K562 (cell line): ENCODE data around the gene CCDC9. TPM values are rescaled to one million over a fixed set of nuclear protein-coding genes. Genes with fewer than 3 reads are reported as not detected.
A peak's percentile ranks its signal among the peaks of the same experiment; 100 is the strongest.

Experiments
- ARID2 ChIP-seq: fragments of 450-650 bp; IDR thresholded peaks from 2 replicates; pipeline ENCODE4 v1.6.1; 2017; ENCODE audit warnings: antibody characterized with exemption, mild to moderate bottlenecking
- CBX3 ChIP-seq, 2 experiments: IDR thresholded peaks; 1 replicate in 1 of 2; 2 replicates in 1 of 2; pipeline ENCODE4 v1.6.1; 2012; ENCODE audit warnings: inconsistent platforms in 2 of 2, low read length in 2 of 2, borderline replicate concordance in 1 of 2, control low read depth in 1 of 2
- FIP1L1 ChIP-seq: fragments of 200-400 bp; formaldehyde crosslinking; IDR thresholded peaks from 2 replicates; pipeline ENCODE4 v1.6.1; 2018; ENCODE audit warnings: mild to moderate bottlenecking, low read depth, low read length; ENCODE audit not compliant: poor library complexity, severe bottlenecking
- FOXK2 ChIP-seq, 2 experiments: fragments of 450-650 bp; IDR thresholded peaks in 1 of 2; conservative IDR thresholded peaks in 1 of 2; 2 replicates each; pipeline ENCODE4 v1.6.1; 2016; ENCODE audit warnings: low read depth in 2 of 2, mild to moderate bottlenecking in 1 of 2
- HDAC8 ChIP-seq: fragments of 450-650 bp; IDR thresholded peaks from 2 replicates; pipeline ENCODE4 v1.6.1; 2016; ENCODE audit warnings: mild to moderate bottlenecking, missing genetic modification characterization, moderate library complexity, missing compliant biosample characterization
- HNRNPL ChIP-seq: fragments of 200-400 bp; formaldehyde crosslinking; IDR thresholded peaks from 2 replicates; pipeline ENCODE4 v1.6.1; 2017; ENCODE audit warnings: low read depth, mild to moderate bottlenecking, low read length
- MYBL2 ChIP-seq, 2 experiments: fragments of 450-650 bp in 1 of 2; sonication (generic) in 1 of 2; formaldehyde crosslinking in 1 of 2; IDR thresholded peaks; 2 replicates each; pipeline versions ENCODE4 v1.6.1 to v1.8.1; 2017 to 2022; ENCODE audit warnings: borderline replicate concordance in 1 of 2, inconsistent platforms in 1 of 2, low read depth in 1 of 2, mild to moderate bottlenecking in 1 of 2, missing genetic modification reagents in 1 of 2, moderate library complexity in 1 of 2
- NFE2 ChIP-seq: IDR thresholded peaks from 2 replicates; pipeline ENCODE4 v1.6.1; 2014; ENCODE audit warnings: antibody characterized with exemption, low read depth
- PCBP1 ChIP-seq: fragments of 200-400 bp; formaldehyde crosslinking; IDR thresholded peaks from 2 replicates; pipeline ENCODE4 v1.6.1; 2018; ENCODE audit warnings: mild to moderate bottlenecking, low read depth, low read length; ENCODE audit not compliant: poor library complexity, severe bottlenecking
- SMARCC2 ChIP-seq: fragments of 450-650 bp; IDR thresholded peaks from 2 replicates; pipeline ENCODE4 v1.6.1; 2017; ENCODE audit warnings: antibody characterized with exemption, moderate library complexity, mild to moderate bottlenecking, low read depth
- ZNF384 ChIP-seq: IDR thresholded peaks from 2 replicates; pipeline ENCODE4 v1.6.1; 2012; ENCODE audit warnings: low read depth, low read length, improper control_type of control experiment
- ZNF445 ChIP-seq: fragments of 250-450 bp; sonication (Bioruptor Pico); IDR thresholded peaks from 2 replicates; pipeline ENCODE4 v1.4.0; 2020; ENCODE audit warnings: low read depth, mild to moderate bottlenecking, moderate library complexity
- polyA plus RNA-seq, 8 experiments: library from polyadenylated mRNA; depleted of rRNA in 4 of 8; stranded (reverse) in 5 of 8; unstranded in 3 of 8; fragments of >200 nt; fragmentation: Nextera tagmentation in 2 of 8; fragmentation: Illumina TruSeq in 1 of 8; extraction: Ambion mirVana in 2 of 8; extraction: Trizol in 1 of 8; gene quantifications; 2 replicates each; pipeline versions ENCODE4 v1.2.1 to v1.2.3, GENCODE V29; 2011 to 2014; ENCODE audit warnings: inconsistent platforms in 1 of 8, missing spikeins in 1 of 8
- total RNA-seq, 7 experiments: library from RNA; depleted of rRNA in 6 of 7; stranded (reverse); fragments of >200 nt in 6 of 7; fragmentation: Illumina TruSeq in 2 of 7; extraction: Trizol in 2 of 7; gene quantifications; 2 replicates each; pipeline versions ENCODE4 v1.2.1 to v1.2.3, GENCODE V29; 2011 to 2021; ENCODE audit warnings: low replicate concordance in 1 of 7
- TF ChIP-seq, protein P1 (sequence below): sonication (generic); formaldehyde crosslinking; IDR thresholded peaks from 2 replicates; pipeline ENCODE4 v1.8.1; 2023; ENCODE audit warnings: missing genetic modification reagents, mild to moderate bottlenecking, borderline replicate concordance
- TF ChIP-seq, protein P2 (sequence below): fragments of 450-650 bp; IDR thresholded peaks from one replicate; pipeline ENCODE4 v1.6.1; 2018; ENCODE audit warnings: mild to moderate bottlenecking, moderate library complexity; ENCODE audit not compliant: partially characterized antibody
- TF ChIP-seq, protein P3 (sequence below): fragments of 450-650 bp; formaldehyde crosslinking; IDR thresholded peaks from 2 replicates; pipeline ENCODE4 v1.4.0; 2022; ENCODE audit warnings: mild to moderate bottlenecking, moderate library complexity
- TF ChIP-seq, protein P4 (sequence below): sonication (generic); formaldehyde crosslinking; IDR thresholded peaks from 2 replicates; pipeline ENCODE4 v1.5.0; 2020; ENCODE audit warnings: missing genetic modification reagents

Gene CCDC9
- total and polyA plus RNA-seq, 9 of the 15 experiments (the other 6 are each of a cell fraction or from before 2014, with no cell fraction given) = 0.23 to 38.6 (median 8.4) TPM

DNA sequence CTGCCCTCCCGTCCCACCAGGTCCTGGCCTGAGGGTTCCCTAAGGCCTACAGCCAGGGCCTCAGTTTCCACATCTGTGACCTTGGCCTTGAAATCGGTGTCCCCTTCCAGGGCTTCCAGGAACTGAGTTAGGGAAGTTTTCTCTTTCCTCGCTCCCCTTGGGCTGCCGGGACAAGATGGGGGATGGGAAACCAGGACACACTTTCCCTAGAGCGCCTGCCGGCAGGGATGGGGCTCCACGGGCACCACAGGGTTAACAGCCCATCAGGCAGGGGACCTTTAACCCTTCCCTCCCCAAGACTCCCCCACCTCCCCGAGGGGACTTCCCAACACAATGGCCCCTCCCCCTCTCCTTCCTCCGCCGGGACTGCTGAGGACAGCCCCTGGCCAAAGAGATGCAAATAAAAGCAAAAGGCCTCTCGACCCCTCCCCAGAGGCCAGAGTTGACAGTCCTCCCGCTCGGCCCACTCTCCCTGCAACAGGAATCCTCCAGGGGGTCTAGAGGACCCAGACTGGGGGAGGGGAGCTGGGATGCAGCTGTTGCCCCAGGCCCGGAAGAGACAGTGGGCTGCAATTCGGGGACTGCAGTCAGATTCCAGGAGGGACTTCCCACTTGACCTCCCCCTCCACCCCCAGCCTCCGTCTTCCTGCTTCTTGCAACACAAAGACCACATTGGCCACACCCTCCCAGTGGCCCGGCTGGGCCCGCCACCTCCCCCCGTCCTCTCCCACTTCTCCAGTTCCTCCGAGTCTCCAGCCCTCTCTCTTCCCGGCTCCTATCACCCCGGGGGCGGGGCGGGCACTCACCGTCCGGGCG is 28.8 kb upstream of the CCDC9 start (continued):
- TF ChIP-seq, protein P1, sequence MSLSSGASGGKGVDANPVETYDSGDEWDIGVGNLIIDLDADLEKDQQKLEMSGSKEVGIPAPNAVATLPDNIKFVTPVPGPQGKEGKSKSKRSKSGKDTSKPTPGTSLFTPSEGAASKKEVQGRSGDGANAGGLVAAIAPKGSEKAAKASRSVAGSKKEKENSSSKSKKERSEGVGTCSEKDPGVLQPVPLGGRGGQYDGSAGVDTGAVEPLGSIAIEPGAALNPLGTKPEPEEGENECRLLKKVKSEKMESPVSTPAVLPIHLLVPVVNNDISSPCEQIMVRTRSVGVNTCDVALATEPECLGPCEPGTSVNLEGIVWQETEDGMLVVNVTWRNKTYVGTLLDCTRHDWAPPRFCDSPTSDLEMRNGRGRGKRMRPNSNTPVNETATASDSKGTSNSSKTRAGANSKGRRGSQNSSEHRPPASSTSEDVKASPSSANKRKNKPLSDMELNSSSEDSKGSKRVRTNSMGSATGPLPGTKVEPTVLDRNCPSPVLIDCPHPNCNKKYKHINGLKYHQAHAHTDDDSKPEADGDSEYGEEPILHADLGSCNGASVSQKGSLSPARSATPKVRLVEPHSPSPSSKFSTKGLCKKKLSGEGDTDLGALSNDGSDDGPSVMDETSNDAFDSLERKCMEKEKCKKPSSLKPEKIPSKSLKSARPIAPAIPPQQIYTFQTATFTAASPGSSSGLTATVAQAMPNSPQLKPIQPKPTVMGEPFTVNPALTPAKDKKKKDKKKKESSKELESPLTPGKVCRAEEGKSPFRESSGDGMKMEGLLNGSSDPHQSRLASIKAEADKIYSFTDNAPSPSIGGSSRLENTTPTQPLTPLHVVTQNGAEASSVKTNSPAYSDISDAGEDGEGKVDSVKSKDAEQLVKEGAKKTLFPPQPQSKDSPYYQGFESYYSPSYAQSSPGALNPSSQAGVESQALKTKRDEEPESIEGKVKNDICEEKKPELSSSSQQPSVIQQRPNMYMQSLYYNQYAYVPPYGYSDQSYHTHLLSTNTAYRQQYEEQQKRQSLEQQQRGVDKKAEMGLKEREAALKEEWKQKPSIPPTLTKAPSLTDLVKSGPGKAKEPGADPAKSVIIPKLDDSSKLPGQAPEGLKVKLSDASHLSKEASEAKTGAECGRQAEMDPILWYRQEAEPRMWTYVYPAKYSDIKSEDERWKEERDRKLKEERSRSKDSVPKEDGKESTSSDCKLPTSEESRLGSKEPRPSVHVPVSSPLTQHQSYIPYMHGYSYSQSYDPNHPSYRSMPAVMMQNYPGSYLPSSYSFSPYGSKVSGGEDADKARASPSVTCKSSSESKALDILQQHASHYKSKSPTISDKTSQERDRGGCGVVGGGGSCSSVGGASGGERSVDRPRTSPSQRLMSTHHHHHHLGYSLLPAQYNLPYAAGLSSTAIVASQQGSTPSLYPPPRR (CRISPR knock-in tag) = 0 out of 2 replicates have a peak, but pooled peaks have one; percentile 57
- TF ChIP-seq ZNF445 (CRISPR knock-in tag) = no peak
- no peak for TF ChIP-seq NFE2
- no peak for TF ChIP-seq SMARCC2
- TF ChIP-seq, protein P2, sequence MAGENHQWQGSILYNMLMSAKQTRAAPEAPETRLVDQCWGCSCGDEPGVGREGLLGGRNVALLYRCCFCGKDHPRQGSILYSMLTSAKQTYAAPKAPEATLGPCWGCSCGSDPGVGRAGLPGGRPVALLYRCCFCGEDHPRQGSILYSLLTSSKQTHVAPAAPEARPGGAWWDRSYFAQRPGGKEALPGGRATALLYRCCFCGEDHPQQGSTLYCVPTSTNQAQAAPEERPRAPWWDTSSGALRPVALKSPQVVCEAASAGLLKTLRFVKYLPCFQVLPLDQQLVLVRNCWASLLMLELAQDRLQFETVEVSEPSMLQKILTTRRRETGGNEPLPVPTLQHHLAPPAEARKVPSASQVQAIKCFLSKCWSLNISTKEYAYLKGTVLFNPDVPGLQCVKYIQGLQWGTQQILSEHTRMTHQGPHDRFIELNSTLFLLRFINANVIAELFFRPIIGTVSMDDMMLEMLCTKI = no peak
- no peak for TF ChIP-seq MYBL2 (IDR thresholded peaks at IDR 0.05; ENCODE audit: low read depth)
- no peak for TF ChIP-seq MYBL2 (CRISPR knock-in tag; IDR thresholded peaks at IDR 0.05; ENCODE audit: borderline replicate concordance)
- no peak for TF ChIP-seq PCBP1
- no peak for TF ChIP-seq ZNF384
- TF ChIP-seq FOXK2 (conservative IDR thresholded peaks at IDR 0.05 in 1 of 2, IDR thresholded peaks at IDR 0.05 in 1 of 2; ENCODE audit: low read depth in 2 of 2) = peak in 1 of 2 experiments; percentile 69; a peak in 2 of 4 replicates
- TF ChIP-seq, protein P3, sequence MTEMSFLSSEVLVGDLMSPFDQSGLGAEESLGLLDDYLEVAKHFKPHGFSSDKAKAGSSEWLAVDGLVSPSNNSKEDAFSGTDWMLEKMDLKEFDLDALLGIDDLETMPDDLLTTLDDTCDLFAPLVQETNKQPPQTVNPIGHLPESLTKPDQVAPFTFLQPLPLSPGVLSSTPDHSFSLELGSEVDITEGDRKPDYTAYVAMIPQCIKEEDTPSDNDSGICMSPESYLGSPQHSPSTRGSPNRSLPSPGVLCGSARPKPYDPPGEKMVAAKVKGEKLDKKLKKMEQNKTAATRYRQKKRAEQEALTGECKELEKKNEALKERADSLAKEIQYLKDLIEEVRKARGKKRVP (CRISPR knock-in tag) = 0 out of 2 replicates have a peak, but pooled peaks have one; percentile 48
- TF ChIP-seq FIP1L1 = peak; percentile 18
- TF ChIP-seq, protein P4, sequence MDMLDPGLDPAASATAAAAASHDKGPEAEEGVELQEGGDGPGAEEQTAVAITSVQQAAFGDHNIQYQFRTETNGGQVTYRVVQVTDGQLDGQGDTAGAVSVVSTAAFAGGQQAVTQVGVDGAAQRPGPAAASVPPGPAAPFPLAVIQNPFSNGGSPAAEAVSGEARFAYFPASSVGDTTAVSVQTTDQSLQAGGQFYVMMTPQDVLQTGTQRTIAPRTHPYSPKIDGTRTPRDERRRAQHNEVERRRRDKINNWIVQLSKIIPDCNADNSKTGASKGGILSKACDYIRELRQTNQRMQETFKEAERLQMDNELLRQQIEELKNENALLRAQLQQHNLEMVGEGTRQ = no peak
- no peak for TF ChIP-seq ARID2
- TF ChIP-seq HDAC8 (tag) = no peak; the same call in 1 of the 2 replicates
- no peak for TF ChIP-seq HNRNPL
- TF ChIP-seq CBX3 (IDR thresholded peaks at IDR 0.05; ENCODE audit: borderline replicate concordance in 1 of 2, low read length in 2 of 2) = peak in 1 of 2 experiments; percentile 87; a peak in 1 of 3 replicates
